IPS-18c (cell line): ENCODE measurements around the gene PRDX3.
A peak's percentile ranks its signal among the peaks of the same experiment; 100 is the strongest.

Source experiments
- H3K4me3 ChIP-seq: 2 replicates; pipeline ENCODE4 v1.7.0; 2013; ENCODE audit warnings: low read depth, mild to moderate bottlenecking, low read length, moderate library complexity; ENCODE audit not compliant: insufficient read depth
- H3K9me3 ChIP-seq: one replicate; pipeline ENCODE4 v1.6.1; 2013; ENCODE audit warnings: mild to moderate bottlenecking, low read length, moderate library complexity; ENCODE audit not compliant: control insufficient read depth, insufficient read depth

The PRDX3 gene

DNA sequence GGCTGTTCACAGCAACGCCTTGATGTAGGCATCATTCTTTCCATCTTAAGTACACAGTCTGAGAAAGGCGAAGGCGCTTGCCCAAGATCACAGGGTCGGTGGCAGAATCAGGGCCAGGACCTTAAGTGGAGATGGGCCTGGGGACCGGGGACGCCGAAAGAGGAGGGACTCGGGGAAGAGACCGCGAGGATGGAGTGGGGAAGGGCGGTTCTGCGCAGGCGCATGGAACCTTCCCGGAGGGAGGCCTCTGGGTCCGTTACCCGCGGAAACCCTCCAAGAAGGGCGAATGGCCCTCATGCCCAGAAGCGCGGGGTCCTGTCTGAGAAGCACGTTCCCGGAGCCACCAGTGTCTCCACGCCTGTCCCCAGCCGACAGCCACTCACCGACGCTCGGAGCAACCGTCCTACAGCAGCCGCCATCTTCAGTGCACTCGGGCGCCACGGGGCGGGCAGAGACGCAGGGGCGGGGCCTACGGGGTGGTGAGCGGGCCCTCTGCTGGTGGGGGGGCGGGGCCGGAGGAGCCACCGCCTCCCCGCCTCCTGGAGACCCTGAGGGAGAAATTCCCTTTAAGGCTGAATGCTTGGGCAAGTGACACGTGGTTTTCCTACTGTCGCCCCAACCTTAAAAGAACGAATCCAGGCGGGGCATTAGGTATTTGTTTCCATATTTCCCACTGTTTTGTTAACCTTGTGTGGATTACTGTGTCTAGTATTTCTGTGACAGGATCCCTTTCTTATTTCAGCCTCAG, at the start of gene PRDX3:
Gene PRDX3 (minus strand): TSS at position 441 of the 748 bp plus-strand sequence. CDS start 22 bp downstream, at position 419.
- Histone ChIP-seq H3K4me3 (peak within 1 kb of the TSS; percentile 93), H3K9me3 (peaks cover 2% of the 10 kb centered on the region)

GRCh38 chr10:119227825-119228224, 49.2 kb upstream of the PRDX3 start:
- Histone ChIP-seq H3K4me3 (no peak overlapping the region), H3K9me3 (no peaks in the 10 kb centered on the region)

DNA sequence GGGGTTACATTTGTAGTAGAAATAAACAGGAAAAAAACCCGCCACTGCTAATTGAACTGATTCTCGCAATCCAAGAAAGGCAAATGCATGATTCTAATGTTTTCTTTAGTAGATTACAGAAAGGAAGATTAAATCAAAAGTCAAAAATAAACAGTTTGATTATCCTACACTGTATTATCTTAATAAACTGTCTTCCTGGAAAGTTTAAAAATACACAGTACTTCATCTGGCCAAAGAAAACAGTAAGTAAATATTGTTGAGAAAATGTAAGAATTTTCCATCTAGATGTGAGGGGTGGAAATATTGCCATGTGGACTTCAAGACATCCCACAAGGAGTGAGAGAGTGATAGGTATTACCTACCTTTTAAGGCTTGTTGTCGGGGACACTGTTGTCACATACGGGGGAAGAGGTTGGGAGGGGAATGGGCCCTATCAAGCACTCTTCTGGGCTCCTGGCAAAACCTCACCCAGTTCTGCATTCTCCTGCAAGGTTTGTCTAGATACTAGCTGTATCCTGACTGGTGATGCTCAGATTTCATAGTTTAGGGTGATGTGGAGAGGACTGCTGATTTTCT, 46.6 kb upstream of the PRDX3 start:
- no peak overlapping the region for H3K4me3 ChIP-seq
- no peaks in the 10 kb centered on the region for H3K9me3 ChIP-seq

- no peaks in the 10 kb centered on the region for H3K9me3 ChIP-seq
- H3K4me3 ChIP-seq = no peak overlapping the region
Observed at GRCh38 chr10:119222966-119223386, 44.4 kb upstream of the PRDX3 start.

GRCh38 chr10:119222537-119222936, 43.9 kb upstream of the PRDX3 start:
- Histone ChIP-seq H3K4me3 (no peak overlapping the region), H3K9me3 (no peaks in the 10 kb centered on the region)

- Histone ChIP-seq H3K4me3 (no peak overlapping the region; the same call in 1 of the 2 replicates), H3K9me3 (no peaks in the 10 kb centered on the region)
Observed at GRCh38 chr10:119221666-119222065, 43.1 kb upstream of the PRDX3 start.

DNA sequence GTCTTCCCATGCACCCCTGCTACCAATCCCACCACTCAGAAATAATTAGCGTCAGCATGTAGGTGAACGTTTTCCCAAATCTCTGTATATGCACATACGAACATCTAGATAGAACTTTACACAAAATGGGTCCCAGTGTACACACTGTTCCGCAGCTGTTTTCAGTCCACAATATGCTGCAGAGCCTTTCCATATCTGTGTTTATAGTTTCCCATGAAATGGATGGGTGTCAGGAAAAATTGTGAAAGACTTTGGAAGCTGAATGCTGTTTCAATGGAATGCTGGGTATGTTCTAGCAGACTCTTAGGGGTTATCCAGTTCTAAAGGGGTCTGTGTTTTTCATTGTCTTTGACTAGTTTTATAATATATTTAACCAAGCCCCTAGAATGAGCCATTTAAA, 42.6 kb upstream of the PRDX3 start:
- Histone ChIP-seq H3K4me3 (no peak overlapping the region), H3K9me3 (no peaks in the 10 kb centered on the region)

DNA sequence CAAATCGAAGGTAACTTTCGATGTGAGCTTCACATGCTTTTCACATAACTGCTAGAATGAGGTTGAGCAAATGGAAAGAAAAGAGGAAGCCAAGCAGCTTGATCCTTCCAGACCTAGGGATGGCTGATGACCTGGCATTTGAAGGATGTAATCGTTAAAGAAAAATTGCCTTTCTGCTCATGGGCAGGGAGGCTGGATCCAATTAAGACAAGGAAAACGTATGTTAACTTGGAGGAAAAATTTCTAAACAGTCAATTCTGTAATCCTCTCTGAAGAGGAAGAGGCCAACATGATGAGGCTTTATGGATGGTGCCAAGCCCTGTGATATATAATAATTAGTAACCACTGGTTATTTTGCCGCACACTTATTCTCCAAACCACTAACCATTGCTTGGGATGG, 41.3 kb upstream of the PRDX3 start:
- H3K4me3 ChIP-seq = no peak overlapping the region
- H3K9me3 ChIP-seq = no peaks in the 10 kb centered on the region

DNA sequence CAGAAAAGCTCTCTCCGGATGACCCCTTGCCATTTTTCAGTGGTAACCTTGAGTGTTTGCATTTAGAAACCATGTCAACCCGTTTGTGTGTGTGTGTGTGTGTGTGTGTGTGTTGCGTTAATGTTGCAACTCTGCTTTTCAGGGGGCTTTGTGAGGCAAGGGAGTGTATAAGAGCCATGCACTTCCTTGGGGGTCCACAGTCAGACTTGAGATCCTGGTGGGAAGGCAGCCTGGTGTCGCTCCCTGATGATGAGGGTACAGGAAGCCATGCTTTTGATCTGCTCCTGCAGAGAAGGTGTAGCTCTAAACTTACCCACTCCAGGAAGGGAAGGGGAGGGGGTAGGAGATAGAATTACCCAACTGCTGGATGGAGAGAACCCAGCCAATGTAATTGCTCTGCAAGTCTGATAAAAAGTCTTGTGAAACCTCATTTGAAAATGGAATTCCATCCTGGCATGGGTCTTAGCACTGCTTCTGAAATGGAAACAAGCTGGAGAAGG, 39.4 kb upstream of the PRDX3 start:
- H3K4me3 ChIP-seq = no peak overlapping the region

GRCh38 chr10:119217401-119217800, 38.8 kb upstream of the PRDX3 start:
- Histone ChIP-seq H3K9me3 (no peaks in the 10 kb centered on the region), H3K4me3 (no peak overlapping the region)

More for the DNA sequence above, 39.4 kb upstream of the PRDX3 start:
- no peaks in the 10 kb centered on the region for H3K9me3 ChIP-seq

GRCh38 chr10:119216127-119216526, 37.5 kb upstream of the PRDX3 start:
- H3K9me3 ChIP-seq = no peaks in the 10 kb centered on the region
- H3K4me3 ChIP-seq = no peak overlapping the region

- Histone ChIP-seq H3K4me3 (no peak overlapping the region), H3K9me3 (no peaks in the 10 kb centered on the region)
Observed at GRCh38 chr10:119215371-119215770, 36.8 kb upstream of the PRDX3 start.

DNA sequence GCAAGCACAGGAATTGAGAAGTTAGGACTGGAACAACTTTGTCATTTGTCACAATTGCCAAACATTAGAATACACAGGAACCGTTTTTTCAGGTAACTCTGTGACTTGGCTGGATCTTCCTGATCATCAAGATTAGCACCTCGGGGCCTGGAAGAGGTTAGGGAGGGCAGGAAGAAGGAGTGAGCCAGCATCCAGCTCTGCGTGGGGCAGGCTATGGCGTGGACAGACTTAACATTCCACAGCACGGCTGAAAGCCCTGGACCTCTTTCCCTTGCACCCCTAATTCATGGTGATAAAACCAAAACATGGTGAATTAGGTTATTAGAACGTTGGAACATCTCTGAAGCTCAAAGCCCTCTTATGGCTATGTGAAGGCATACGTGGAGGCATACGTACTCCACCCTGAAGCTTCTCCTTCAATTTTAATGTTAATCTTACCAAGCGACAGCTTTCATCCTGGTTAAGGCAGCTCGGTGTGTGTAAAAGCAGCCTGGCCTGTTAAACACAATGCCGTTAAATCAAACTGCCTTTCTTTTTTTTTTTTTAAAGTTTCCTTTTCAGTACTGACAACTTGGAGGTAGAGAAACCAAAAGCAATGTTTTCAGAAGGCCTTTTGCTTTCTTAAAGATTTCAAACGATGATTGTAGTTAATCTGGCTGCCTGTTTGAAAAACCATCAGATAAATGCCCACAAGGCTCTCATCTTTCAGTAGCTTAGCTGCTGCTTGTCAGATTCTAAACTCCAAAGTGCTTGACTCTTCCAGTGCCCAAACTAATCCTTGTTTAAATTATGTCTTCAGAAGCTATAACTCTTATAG, 33.2 kb upstream of the PRDX3 start:
- no peak overlapping the region for H3K4me3 ChIP-seq

GRCh38 chr10:119211176-119211575, 32.6 kb upstream of the PRDX3 start:
- Histone ChIP-seq H3K9me3 (no peaks in the 10 kb centered on the region), H3K4me3 (no peak overlapping the region)

More for the DNA sequence above, 33.2 kb upstream of the PRDX3 start:
- no peaks in the 10 kb centered on the region for H3K9me3 ChIP-seq

DNA sequence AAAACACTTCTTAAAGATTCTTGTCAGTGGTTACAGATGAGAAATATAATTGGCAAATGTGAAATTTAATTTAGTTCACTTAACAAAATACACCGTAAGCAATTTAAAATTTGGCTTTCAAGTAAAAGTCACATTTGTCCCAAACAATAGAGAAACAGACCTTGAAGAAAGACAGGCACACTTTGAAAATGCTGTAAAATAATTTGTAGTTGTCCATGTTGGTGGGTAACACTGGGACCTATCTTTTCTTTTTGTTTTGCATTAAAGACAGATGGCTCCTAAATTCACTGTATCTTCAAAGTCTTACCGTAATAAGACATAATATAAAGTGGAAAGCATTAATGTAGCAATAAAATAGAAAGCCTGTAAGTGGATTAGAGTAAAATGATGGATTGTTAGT, 32.0 kb upstream of the PRDX3 start:
- H3K9me3 ChIP-seq = no peaks in the 10 kb centered on the region
- H3K4me3 ChIP-seq = no peak overlapping the region

- no peaks in the 10 kb centered on the region for H3K9me3 ChIP-seq
- H3K4me3 ChIP-seq = no peak overlapping the region
Observed at GRCh38 chr10:119209736-119210355, 31.2 kb upstream of the PRDX3 start.

GRCh38 chr10:119209035-119209735, 30.6 kb upstream of the PRDX3 start:
- H3K9me3 ChIP-seq = no peaks in the 10 kb centered on the region
- 0 out of 2 replicates have a peak overlapping the region, but pooled peaks have one; percentile 15 for H3K4me3 ChIP-seq
